ENCODE results near the gene AAMP.
A peak's percentile ranks its signal among the peaks of the same experiment; 100 is the strongest.
"Not testable (repeated sequence)": the region's sequence is repeated elsewhere in the genome, so short reads cannot be mapped to it uniquely, and the experiment has no call there.

The AAMP gene, protein sequence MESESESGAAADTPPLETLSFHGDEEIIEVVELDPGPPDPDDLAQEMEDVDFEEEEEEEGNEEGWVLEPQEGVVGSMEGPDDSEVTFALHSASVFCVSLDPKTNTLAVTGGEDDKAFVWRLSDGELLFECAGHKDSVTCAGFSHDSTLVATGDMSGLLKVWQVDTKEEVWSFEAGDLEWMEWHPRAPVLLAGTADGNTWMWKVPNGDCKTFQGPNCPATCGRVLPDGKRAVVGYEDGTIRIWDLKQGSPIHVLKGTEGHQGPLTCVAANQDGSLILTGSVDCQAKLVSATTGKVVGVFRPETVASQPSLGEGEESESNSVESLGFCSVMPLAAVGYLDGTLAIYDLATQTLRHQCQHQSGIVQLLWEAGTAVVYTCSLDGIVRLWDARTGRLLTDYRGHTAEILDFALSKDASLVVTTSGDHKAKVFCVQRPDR

DNA sequence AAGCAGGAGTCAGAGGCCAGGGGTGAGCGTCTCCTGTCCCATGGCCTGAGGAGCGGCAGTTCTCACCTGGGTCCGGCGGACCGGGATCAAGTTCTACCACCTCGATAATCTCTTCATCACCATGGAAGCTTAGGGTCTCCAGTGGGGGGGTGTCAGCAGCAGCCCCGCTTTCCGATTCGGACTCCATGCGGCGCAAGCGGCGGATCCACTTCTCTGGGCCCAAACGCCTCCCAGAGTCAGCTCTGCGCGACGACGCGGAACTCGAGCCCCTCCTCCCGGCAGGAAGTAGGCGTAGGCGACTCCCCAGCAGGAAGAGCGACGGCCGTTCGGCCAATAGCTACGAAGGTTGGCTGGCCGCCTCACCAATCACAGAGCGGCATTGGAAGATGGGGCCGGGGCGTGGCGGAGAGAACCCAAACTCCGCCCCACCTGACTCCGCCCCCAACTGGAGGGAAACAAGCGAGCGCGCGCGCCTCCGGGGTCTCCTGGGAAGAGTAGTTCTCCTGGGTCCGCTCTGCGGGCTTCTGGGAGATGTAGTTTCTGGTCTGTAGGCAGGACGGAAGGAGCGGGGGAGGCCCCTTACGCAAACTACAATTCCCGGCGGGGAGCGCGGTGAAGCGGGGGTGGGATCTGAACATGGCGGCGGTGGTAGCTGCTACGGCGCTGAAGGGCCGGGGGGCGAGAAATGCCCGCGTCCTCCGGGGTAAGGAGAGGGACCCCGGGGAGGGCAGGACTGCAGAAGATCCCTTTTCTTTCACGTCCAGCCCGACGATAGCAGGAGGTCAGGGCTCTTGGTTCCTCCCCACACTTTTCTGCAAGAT lies at the start of gene AAMP, which contains the start of gene PNKD:
Gene AAMP (minus strand): TSS at position 238 of the 821 bp plus-strand sequence. CDS start 51 bp downstream, at position 187.
Gene PNKD (plus strand): TSS at position 620 of the 821 bp plus-strand sequence. CDS start 17 bp downstream, at position 637.
- DNase-seq (ENCODE audit: low spot score): peak; percentile 100

DNA sequence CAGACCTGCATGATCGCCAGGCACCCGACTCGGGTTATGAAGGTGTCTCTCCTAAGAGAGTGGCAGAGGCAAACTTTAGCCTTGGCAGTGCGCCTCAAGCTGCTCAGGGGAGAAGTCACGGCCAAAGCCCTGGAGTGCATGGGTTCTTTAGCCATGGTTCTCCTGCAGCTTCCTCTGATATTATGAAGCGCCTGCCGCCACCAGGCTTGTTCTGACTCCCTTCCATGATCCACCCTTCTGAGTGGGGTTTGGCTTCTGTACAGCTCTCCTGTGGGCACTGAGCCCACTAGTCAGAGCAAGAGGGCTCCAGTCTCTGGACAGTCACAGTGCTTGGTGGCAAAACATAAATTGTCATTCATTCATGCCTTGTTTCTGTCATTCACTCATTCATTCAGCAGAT lies 48.3 kb upstream of the AAMP start:
- no peak for DNase-seq (ENCODE audit: low spot score)

DNA sequence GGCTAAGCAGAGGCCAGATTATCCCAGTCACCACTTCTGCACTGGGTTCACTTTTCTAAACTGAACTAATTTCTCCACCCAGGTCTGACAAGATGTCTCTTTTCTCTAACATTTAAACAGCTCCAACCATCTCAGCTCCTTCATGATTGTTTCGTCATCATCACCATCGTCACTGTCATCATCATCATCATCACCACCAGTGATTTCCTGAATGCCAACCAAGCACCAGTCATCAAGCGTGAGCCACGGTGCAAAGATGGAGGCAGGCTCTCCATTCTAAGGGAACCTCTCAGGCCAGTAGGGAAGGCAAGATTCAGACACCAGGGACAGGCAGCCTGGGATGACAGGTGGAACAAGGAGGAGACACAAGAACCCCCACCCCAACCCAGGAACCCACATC lies 47.9 kb upstream of the AAMP start:
- no peak for DNase-seq (ENCODE audit: low spot score)

DNA sequence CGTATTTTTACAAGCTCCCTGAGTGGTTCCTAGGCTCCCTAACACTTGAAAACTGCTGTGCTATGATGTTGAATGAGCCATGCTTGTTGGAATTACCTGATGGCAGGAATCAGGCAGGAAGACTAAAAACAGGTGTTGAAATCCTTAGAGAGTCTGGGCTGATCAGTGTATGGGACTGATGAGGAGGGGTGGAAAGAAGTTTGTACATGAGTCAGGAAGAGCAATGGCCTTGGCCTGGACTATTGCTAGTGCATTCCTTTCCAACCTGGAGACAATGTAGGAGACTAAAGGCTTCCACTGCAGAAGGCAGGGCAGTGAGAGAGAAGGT lies 47.3 kb upstream of the AAMP start:
- no peak for DNase-seq (ENCODE audit: low spot score)

DNA sequence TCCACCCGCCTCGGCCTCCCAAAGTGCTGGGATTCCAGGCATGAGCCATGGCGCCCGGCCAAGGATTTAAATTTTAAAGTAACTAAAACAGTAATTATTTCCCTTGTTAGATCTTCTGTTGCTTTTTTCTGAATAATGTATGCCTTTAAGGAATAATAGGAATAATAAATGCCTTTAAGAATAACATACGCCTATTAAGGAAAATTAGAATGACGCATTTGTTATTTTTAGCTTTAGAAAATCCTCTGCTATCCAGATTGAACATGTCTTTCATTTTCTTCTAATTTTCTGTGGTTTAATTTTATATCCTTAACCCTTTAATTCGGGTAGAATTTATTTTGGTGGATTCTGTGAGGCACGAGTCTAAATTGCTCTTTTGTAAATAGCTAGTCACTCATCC lies 45.5 kb upstream of the AAMP start:
- no peak for DNase-seq (ENCODE audit: low spot score)

DNA sequence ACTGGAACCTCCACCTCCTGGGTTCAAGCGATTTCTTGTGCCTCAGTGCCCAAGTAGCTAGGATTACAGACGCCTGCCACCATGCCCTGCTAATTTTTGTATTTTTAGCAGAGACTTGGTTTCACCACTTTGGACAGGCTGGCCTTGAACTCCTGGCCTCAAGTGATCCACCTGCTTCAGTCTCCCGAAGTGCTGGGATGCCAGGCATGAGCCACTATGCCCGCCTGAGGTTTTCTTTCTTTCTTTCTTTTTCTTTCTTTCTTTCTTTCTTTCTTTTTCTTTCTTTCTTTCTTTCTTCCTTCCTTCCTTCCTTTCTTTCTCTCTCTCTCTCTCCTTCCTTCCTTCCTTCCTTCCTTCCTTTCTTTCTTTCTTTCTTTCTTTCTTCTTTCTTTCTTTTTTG lies 44.8 kb upstream of the AAMP start:
- DNase-seq (ENCODE audit: low spot score): not testable (repeated sequence)

DNA sequence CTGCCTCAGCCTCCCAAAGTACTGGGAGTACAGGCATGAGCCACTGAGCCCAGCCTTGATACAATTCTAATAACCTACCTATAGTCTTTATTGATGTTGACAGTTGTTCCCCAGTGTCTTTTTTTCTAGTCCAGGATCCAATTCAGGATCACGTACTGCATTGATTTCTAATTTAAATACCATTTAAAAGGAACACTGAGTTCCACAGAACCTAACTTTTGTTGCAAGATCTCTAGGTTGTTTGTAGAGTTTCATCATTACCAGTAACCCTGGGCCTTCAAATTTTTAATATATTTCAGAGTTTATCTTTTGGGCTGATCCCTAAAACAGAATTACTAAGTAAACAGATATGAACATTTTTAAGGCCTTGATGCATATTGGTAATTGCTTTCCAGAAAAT lies 43.4 kb upstream of the AAMP start:
- no peak for DNase-seq (ENCODE audit: low spot score)

DNA sequence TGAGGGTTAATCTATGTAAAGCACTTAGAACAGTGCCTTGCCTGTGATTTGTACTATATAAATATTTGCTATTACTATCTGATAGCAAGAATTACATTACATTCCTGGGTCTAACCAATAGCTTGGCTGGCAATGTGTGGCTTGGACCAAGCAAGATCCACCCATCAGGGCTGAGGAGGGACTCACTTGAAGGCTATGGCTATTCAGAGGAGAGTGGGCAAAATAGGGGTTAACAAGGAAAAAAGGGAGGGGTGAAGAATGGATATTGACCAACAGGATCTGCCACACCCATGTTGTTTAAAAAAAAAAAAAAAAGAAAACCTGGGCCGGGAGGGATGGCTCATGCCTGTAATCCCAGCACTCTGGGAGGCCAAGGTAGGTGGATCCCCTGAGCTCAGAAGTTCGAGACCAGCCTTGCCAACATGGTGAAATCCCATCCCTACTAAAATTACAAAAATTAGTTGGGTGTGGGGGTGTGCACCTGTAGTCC lies 42.4 kb upstream of the AAMP start:
- no peak for DNase-seq (ENCODE audit: low spot score)

DNA sequence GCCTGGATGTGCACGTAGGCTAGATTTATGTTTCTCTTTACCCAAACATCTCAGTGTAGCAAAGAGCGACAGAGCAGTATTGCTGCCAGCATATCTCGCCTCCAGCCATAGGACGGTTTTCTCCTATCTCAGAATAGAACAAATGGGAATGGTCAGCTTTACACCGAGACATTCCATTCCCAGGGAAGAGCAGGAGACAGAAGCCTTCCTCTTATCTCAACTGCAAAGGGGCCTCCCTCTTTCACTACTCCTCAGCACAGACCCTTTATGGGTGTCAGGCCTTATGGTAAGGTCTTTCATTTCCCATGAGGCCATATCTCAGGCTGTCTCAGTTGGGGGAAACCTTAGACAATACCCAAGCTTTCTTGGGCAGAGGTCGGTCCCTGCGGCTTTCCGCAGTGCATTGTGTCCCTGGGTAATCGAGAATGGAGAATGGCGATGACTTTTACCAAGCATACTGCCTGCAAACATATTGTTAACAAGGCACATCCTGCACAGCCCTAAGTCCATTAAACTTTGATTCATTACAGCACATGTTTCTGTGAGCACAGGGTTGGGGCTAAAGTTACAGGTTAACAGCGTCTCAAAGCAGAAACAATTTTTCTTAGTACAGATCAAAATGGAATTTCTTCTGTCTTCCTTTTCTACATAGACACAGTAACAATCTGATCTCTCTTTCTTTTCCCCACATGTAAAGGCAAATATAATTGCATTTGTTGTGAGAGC lies 41.8 kb upstream of the AAMP start:
- DNase-seq (ENCODE audit: low spot score): not testable (repeated sequence)

DNA sequence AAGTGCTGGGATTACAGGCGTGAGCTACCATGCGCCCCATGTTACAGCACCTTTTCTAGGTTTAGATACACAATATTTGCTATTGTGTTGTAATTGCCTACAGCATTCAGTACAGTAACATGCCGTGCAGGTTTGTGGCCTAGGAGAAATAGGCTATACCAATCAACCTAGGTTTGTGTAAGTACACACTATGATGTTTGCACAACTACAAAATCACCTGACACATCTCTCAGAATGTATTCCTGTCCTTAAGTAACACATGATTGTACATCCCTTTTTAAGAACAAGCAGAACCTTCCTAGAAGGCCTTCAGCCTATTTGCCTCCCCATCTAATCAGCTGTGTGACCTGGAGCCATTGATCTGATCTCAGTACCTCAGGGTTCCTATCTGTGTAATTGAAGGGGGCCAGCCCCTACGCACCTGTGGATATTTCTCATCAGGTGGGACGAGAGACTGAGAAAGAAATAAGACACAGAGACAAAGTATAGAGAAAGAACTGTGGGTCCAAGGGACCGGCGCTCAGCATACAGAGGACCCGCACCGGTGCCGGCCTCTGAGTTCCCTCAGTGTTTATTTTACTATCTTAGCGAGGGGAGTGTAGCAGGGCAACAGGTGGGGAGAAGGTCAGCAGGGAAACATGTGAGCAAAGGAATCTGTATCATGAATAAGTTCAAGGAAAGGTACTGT lies 41.1 kb upstream of the AAMP start:
- DNase-seq (ENCODE audit: low spot score): no peak

DNA sequence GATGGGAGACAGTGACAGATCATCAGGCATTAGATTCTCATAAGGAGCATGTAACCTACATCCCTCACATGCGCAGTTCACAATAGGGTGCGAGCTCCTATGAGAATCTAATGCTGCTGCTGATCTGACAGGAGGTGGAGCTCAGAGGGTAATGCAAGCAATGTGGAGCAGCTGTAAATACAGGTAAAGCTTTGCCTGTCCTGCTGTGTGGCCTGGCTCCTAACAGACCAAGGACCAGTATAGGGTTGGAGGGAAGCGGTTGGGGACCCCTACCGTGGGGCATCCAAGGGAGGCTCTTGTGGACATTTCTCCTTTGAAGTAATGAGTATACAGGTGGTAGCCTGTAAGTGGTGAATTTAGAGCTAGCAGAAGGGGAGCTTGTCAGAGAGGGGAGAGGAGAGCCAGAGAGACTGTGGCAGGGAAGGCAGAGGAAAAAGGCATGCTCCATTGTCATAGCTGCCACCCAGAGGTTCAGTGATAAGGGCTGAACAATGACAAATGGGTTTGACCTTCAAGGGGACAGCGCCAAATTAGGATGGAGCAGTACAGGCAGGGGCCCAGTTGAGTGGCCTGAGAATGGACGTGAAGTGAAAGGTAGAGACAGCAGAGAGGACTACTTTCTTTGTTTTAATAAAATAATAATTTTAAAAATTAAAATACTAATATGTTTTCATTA lies 37.6 kb upstream of the AAMP start:
- no peak for DNase-seq (ENCODE audit: low spot score)

DNA sequence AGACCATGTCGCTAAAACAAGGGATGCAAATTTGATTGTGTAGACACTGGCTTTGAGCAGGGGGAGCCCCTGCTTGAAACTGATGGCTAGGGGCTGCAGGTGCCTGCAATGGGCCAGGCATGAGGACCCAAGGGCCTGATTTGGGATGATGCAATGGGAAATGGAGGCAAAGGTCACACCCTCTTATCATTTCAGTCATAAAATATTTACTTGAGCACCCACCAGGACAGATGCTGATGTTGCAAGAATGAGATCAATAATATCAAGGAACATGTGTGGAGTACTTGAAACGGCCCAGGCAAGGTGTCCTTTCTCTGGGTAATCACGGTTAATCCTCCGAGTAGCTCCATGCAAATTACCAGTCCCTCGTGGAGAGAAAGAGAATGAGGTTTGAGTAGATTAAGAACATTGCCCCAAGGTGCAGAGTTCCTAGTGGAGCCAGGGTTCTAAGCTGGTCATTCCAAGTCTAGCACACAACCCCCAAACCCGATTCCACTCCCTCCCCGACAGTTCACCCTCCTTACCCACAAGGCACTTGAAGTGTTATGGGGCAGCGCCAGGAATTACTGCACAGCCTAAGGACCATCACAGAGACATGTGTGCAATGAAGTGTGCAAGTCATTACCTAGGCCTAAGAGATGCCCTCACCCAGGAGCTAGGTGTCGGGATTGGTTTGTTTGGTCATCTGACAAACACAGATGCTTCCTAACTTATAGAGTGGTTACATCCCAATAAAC lies 36.4 kb upstream of the AAMP start:
- no peak for DNase-seq (ENCODE audit: low spot score)

DNA sequence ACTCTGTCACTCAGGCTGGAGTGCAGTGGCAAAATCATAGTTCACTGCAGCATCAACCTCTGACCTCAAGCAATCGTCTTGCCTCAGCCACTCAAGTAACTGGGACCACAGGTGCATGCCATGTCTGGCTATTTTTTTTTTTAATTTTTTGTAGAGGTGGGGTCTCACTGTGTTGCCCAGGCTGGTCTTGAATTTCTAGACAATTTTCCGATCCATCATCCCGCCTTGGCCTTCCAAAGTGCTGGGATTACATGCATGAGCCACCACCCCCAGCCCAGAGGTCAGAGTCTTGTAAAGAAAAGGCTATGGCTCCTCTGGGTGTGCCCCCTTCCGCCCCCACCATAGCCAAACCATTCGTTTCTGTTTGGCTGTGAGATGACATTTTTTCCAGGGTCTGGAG lies 35.4 kb upstream of the AAMP start:
- DNase-seq (ENCODE audit: low spot score): no peak

DNA sequence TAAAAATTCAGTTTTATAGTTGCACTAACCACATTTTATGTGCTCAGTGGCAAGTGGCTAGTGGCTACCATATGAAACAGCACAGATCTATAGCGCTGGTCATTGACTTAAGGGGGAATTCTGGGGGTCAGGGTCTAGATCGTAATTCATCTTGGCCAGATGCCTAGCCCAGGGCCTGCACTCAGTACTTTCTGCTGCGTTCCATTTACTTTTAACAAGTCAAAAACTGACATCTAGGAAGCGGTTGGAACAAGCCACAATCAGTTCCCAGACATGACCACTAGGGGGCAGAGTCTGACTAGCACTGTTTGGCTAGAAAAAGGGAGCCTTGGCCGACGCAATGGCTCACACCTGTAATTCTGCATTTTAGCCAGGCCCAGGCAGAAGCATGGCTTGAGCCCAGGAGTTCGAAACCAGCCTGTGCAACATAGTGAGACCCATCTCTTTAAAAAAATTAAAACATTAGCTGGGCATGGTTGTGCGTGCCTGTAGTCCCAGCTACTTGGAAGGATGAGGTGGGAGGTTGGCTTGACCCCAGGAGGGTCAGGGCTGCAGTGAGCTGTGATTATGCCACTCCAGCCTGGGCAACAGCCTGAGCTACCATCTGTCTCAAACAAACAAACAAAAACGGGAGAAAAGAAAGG lies 31.4 kb upstream of the AAMP start:
- no peak for DNase-seq (ENCODE audit: low spot score)

DNA sequence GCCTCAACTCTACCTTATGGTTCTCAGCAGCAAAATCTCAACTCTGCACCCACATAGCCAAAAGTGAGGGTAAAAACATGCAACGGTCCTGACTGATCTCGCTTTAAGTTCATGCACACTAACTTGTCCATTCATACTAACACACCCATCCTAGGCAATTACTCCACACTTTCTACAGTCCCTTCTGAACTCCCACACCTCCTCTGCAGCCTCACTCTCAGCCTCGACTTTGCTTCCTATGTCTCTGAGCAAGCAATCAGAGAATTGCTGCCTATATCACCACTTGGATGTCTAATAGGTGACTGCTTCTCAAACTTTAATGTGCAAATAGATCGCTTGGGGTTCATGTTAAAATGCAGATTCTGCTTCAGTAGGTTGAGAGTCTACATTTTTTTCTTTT lies 30.2 kb upstream of the AAMP start:
- no peak for DNase-seq (ENCODE audit: low spot score)

DNA sequence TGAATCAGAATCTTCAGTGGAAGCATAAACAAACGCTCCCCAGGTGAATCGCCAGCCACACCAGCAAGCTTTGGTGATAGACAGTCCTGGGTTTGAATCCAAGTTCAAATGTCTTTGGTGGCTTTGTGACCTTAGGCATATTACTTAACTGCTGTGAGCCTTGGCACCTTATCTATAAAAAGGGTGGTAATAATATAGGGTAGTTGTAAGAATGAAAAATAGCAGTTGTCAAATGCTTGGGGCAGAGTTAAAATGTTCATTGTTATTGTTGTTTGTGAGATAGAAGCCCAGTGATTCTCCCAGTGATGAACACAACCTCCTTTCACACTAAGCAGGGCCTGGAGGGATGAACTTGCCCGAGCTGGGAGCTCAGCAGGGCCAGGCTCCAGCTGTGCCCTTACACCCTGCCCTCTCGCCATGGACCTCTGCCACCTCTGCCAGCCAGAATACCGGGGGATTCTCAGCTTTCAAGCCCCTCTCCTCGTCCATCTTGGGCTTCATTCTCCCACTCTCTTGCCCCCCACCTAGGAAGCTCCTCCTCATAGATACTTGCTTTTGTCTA lies 28.5 kb upstream of the AAMP start:
- no peak for DNase-seq (ENCODE audit: low spot score)

DNA sequence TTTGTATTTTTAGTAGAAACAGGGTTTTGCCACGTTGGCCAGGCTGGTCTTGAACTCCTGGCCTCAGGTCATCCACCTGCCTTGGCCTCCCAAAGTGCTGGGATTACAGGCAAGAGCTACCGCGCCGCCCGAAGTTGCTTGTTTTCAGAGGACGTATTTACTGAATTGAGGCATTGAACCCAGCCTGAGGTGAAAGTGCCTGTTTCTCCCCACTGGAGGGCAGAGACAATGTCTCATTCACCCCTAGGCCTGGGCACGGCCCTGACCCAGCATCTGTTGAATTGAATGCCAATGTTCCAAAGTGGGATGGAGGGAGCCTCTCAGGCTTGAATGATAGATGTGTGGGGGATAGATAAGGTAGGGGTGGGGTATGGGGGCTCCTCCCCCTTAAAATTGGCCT lies 26.9 kb upstream of the AAMP start:
- no peak for DNase-seq (ENCODE audit: low spot score)

DNA sequence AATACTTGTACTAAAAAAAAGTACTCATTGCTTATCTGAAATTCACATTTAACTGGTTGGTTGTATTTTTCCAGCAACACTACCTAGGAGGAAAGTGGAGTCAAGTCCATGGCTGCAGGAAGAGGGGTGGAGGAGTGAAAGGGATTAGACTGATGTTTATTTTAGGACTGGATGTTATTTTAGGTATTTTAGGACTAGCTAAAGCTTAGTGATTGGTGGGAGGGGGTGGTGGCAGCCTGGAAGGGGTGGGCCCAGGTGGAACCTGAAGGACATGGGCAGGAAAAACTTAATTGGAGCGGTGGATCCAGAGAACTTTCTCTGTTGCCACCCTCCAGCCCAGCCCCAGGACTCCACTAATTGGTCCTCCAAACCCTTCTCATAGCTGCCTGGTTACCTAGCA lies 26.3 kb upstream of the AAMP start:
- no peak for DNase-seq (ENCODE audit: low spot score)

DNA sequence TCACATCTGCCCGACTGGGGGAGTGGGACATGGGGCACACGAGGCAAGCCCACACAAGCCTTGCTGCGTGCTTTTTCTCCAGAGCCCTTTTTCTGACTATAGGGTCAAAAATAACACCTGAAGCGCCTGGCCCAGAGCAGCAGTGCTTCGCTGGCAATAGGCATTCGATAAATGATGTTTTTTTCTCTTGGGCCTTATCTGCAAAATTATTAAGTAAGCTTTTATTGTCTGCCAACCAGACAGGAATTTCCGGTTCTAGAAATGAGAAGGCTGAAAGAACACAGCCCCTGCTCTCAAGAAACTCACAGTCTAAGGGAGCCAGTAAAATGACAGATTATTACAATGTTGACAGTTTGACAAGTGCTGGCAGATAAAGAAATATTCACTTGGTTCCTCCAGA lies 25.1 kb upstream of the AAMP start:
- DNase-seq (ENCODE audit: low spot score): no peak

All from hepatic stellate cell (primary cell).